ENCODE results near the gene MC5R.
"Not testable (repeated sequence)": the region's sequence is repeated elsewhere in the genome, so short reads cannot be mapped to it uniquely, and the experiment has no call there.

Gene MC5R

DNA sequence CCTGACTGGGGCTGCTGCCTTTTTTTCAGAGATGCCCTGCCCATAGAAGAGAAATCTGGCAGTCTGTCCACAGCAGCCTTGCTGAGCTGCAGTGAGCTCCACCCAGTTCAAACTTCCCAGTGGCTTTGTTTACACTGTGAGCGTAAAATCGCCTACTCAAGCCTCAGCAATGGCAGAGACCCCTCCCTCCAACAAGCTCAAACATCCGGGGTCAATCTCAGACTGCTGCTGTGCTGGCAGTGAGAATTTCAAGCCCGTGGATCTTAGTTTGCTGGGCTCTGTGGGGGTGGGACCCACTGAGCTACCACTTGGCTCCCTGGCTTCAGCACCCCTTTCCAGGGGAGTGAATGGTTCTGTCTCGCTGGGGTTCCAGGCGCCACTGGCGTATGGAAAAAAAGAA is 38.9 kb downstream of the MC5R start:
- DNase-seq = not testable (repeated sequence)

DNA sequence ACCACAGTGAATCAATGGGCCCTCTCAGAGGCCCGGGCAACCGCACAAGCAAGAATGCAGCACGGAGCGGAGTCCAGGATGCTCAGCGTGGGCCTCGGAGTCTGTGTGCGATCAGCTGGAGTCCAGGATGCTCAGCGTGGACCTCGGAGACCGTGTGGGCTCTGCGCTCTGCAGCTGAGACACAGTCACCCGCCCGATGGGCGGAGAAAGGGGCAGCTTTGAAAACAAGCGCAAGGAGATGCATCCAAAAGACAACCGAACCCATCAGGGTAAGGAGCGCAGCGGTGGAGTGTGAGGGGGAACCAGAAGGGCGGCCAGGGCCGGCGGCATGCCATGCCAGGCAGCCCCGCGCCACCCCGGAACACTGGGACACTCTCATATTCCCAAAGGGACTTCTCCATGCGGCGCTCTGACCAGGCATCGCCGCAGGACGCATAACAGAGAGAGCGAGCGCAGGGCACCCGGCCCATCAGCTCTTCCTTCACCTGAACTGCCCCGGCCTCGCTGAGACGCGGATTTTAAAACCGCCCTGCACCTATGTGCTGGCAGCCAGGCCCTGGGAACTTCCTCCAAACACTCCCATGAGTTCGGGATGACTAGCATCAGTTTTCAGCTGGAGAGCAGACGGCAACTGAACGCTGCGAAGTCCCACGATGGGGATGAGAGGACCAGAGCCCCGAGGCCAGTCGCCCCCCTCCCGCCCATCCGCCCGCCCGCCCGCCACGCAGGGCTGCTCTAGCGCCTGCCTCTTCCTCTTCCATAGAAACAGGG is 44.7 kb downstream of the MC5R start:
- no peak for DNase-seq

DNA sequence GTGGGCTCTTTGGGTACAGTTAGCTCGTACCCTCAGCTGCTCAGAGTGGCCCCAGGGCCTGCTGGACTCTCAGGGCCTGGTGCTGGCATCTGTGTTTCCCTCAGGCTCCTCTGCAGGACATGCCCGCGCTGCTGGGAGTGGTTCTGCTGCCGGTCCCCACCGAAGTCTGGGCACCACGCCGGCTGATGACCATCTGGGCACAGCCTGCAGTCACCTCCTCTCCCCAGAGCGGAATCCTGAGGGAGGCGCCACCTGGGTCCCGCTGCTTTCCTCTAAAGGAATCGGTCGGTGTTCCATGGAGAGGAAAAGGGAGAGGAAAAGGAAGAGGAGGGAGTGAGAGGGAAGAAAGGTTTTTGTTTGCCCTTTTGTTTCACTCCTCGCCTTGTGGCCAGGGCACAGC is 47.8 kb downstream of the MC5R start:
- no peak for DNase-seq

DNA sequence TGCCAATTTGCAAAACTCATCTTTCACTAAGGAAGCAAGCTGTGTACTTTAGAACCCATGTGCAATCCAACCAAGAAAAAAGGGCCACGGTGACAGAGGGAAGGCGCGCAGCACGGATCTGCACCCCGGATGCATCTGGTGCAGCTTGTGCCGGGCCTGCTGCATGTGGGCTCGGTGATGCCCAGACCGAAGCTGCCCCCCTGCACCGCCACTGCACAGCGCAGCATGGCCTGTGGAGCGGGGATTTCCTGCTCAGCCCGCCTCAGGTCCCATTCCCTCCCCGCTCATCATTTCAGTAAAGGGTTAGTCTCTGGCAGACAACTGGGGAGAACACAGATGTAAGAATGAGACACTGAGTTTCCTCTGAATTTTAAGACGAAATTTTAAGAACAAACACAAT is 48.4 kb downstream of the MC5R start:
- no peak for DNase-seq

DNA sequence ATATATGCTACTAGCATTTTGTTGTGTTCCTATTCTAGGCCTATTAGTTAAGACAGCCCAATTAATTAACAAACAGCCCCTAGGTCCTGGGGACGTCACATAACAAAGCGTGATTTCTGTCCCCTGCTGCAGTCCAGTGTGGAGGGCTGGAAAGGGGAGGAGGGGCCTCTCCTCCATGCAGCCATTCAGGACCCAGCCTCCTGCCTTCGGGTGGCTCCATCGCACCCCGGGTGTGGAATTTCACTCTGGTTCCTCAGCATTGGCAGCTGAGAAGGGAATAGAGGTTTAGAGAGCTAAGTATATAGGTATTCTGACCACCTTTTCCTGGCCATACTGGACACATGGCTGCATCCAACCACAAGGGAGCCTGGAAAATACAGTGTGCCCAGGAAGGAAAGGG is 49.0 kb downstream of the MC5R start:
- DNase-seq = no peak

DNA sequence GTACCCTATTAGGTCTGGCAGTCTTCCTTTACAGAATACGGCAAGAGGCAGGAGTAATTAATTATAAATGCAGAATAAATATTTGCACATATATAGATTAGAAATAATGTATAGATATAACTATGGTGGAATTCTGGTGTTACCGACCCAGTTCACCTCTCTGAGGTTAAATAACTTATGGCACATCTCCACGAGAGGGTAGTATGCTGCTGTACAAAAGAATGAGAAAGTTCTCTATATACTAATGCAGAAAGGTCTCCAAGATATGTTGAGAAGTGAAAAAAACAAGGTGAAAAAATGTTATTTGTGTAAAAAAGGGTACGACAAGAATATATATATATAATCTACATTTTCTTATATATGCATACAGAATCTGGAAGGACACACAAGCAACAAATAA is 50.6 kb downstream of the MC5R start:
- DNase-seq = no peak

Data from CD4-positive, alpha-beta T cell treated with Interleukin-10 for 1 hour (primary cell).